GM19238 (cell line): ENCODE results near the gene MMP8.

Experiments
- DNase-seq: peaks from one replicate; pipeline ENCODE4 v3.0.0; 2011; ENCODE audit warnings: low spot score; ENCODE audit not compliant: insufficient read length

Gene MMP8

GRCh38 chr11:102722821-102723220, 1.9 kb downstream of the MMP8 start:
- DNase-seq: no peak

- no peak for DNase-seq
Observed at GRCh38 chr11:102719620-102720277, 5.0 kb downstream of the MMP8 start.

GRCh38 chr11:102717280-102717679, 7.5 kb downstream of the MMP8 start:
- no peak for DNase-seq

GRCh38 chr11:102716527-102716926, 8.2 kb downstream of the MMP8 start:
- no peak for DNase-seq

- no peak for DNase-seq
Observed at GRCh38 chr11:102712137-102712536, 12.6 kb downstream of the MMP8 start.

GRCh38 chr11:102709201-102709945, 15.4 kb downstream of the MMP8 start:
- no peak for DNase-seq

- DNase-seq: no peak
Observed at GRCh38 chr11:102708654-102709053, 16.1 kb downstream of the MMP8 start.

GRCh38 chr11:102705626-102706025, 19.1 kb downstream of the MMP8 start, which contains the start of gene MMP27:
Gene MMP27 (minus strand): TSS chr11:102705769. CDS start chr11:102705714, 55 bp downstream.
- DNase-seq: no peak

- DNase-seq: no peak
Observed at GRCh38 chr11:102704841-102705240, 19.9 kb downstream of the MMP8 start.

GRCh38 chr11:102703826-102704493, 20.8 kb downstream of the MMP8 start:
- DNase-seq: no peak

GRCh38 chr11:102695201-102695600, 29.6 kb downstream of the MMP8 start:
- no peak for DNase-seq

- DNase-seq: no peak
Observed at GRCh38 chr11:102685754-102686153, 39.0 kb downstream of the MMP8 start.

GRCh38 chr11:102685338-102685737, 39.4 kb downstream of the MMP8 start:
- no peak for DNase-seq

- DNase-seq: no peak
Observed at GRCh38 chr11:102683277-102683676, 41.5 kb downstream of the MMP8 start.

GRCh38 chr11:102680945-102681344, 43.8 kb downstream of the MMP8 start:
- no peak for DNase-seq

- no peak for DNase-seq
Observed at GRCh38 chr11:102678022-102678421, 46.7 kb downstream of the MMP8 start.

- DNase-seq: no peak
Observed at GRCh38 chr11:102676084-102676483, 48.7 kb downstream of the MMP8 start.

- DNase-seq: no peak
Observed at GRCh38 chr11:102669664-102670063, 55.1 kb downstream of the MMP8 start.

GRCh38 chr11:102666331-102666957, 58.3 kb downstream of the MMP8 start:
- DNase-seq: peak; percentile 17

GRCh38 chr11:102664001-102664752, 60.6 kb downstream of the MMP8 start:
- no peak for DNase-seq

- no peak for DNase-seq
Observed at GRCh38 chr11:102662607-102663006, 62.1 kb downstream of the MMP8 start.
